Ascending aorta (tissue), 2 donors: Measurements from ENCODE around the gene UBE2QL1. TPM values are rescaled to one million over a fixed set of nuclear protein-coding genes. Genes with fewer than 3 reads are reported as not detected.
A peak's percentile ranks its signal among the peaks of the same experiment; 100 is the strongest.

Source experiments
- DNase-seq, 2 donors: peaks; one replicate each; pipeline ENCODE4 v3.0.0-alpha.2; 2019; ENCODE audit warnings: low spot score in 2 of 2
- H3K27ac ChIP-seq, 2 donors: fragments of 200-600 bp; sonication (generic); one replicate each; pipeline ENCODE4 v1.5.1; 2016 to 2017; ENCODE audit warnings: mild to moderate bottlenecking in 1 of 2
- H3K27me3 ChIP-seq: fragments of 200-600 bp; sonication (generic); one replicate; pipeline ENCODE4 v1.5.1; 2017
- H3K36me3 ChIP-seq, 2 donors: fragments of 200-600 bp; sonication (generic); one replicate each; pipeline ENCODE4 v1.5.1; 2016
- H3K4me1 ChIP-seq, 2 donors: fragments of 200-600 bp; sonication (generic); one replicate each; pipeline ENCODE4 v1.5.1; 2016 to 2017; ENCODE audit warnings: mild to moderate bottlenecking in 1 of 2
- H3K4me3 ChIP-seq, 2 donors: fragments of 200-600 bp; sonication (generic); one replicate each; pipeline ENCODE4 v1.5.1; 2016 to 2017; ENCODE audit warnings: mild to moderate bottlenecking in 1 of 2
- H3K9me3 ChIP-seq, 2 donors: fragments of 200-600 bp; sonication (generic); one replicate each; pipeline ENCODE4 v1.5.1; 2016
- intact Hi-C: fragments of 100-400 bp; cut with DNase I; formaldehyde crosslinking; loops from one replicate; pipeline ENCODE4 v1.15.1; 2023
- total RNA-seq: library from RNA; depleted of rRNA; stranded (reverse); fragments of >200 nt; gene quantifications from one replicate; pipeline ENCODE4 v1.1.0, GENCODE V29; 2016
- TF ChIP-seq, protein P1 (sequence below), 3 experiments: fragments of 200-600 bp in 2 of 3; fragments of 450-650 bp in 1 of 3; sonication (generic) in 2 of 3; IDR thresholded peaks; one replicate each; pipeline ENCODE4 v1.5.1; 2016 to 2019; ENCODE audit warnings: antibody characterized with exemption in 3 of 3, mild to moderate bottlenecking in 1 of 3, moderate library complexity in 1 of 3

Gene UBE2QL1
- total RNA-seq, 1 donor from 2014 or later, result 0.85 TPM

DNA sequence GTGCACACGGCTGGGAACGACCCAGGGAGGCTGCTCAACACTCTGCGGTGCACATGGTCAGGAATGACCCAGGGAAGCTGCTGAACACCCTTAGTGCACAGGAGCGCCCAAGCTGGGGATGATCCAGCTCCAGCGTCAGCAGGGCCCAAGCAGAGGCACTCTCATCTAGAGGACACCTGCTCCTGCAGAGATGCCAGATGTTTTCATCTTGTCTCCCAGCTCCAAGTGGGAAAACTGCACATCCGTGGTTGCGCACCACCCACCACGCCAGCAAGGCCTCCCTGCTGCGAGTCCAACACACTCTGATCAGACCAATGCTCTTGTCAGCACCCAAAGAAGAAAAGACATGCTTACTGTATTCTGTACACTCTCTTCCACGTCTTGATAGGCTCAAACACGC is 34.1 kb downstream of the UBE2QL1 start:
- H3K4me3 ChIP-seq, result no peak overlapping the region
- TF ChIP-seq, protein P1, sequence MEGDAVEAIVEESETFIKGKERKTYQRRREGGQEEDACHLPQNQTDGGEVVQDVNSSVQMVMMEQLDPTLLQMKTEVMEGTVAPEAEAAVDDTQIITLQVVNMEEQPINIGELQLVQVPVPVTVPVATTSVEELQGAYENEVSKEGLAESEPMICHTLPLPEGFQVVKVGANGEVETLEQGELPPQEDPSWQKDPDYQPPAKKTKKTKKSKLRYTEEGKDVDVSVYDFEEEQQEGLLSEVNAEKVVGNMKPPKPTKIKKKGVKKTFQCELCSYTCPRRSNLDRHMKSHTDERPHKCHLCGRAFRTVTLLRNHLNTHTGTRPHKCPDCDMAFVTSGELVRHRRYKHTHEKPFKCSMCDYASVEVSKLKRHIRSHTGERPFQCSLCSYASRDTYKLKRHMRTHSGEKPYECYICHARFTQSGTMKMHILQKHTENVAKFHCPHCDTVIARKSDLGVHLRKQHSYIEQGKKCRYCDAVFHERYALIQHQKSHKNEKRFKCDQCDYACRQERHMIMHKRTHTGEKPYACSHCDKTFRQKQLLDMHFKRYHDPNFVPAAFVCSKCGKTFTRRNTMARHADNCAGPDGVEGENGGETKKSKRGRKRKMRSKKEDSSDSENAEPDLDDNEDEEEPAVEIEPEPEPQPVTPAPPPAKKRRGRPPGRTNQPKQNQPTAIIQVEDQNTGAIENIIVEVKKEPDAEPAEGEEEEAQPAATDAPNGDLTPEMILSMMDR (IDR thresholded peaks at IDR 0.05), result no peak
- intact Hi-C loops, result no loop called here
- H3K27ac ChIP-seq, result no peak overlapping the region
- H3K9me3 ChIP-seq, result no peaks in the 10 kb centered on the region
- H3K4me1 ChIP-seq, result peaks cover 0 to 6% of the 10 kb centered on the region in 2 donors
- DNase-seq, result no peak
- no peaks in the 10 kb centered on the region for H3K27me3 ChIP-seq
- H3K36me3 ChIP-seq, result no peaks in the 10 kb centered on the region

DNA sequence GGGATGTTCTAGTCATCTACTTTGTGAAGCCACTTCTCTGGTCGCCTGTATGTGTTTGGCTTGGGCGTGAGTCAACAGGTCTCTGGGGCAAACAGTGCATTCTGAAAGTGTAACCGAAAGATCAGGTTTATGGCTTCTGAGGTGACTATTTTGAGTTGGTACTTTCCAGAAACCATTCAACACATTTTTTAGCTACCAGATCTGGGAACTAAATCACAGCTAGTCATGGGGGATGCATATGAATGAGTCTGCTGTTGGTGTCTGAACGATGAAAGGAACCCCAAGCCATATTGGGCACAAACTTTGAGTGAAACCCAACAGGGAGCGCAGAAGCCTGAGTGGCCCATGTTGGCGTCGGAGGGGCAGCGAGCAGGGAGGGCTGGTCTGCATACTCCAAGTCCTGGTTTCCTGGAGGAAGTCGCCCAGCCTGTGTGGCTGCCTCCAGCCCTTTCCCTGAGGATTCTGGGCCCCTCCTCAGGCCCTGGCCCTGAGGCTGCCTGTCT is 35.3 kb downstream of the UBE2QL1 start:
- Histone ChIP-seq H3K9me3 (no peaks in the 10 kb centered on the region), H3K27ac (no peak overlapping the region), H3K27me3 (no peaks in the 10 kb centered on the region), H3K4me1 (peaks cover 0 to 6% of the 10 kb centered on the region in 2 donors), H3K36me3 (no peaks in the 10 kb centered on the region), H3K4me3 (no peak overlapping the region)
- TF ChIP-seq, protein P1 (IDR thresholded peaks at IDR 0.05), result no peak
- no peak for DNase-seq
- intact Hi-C loops, result no loop called here

DNA sequence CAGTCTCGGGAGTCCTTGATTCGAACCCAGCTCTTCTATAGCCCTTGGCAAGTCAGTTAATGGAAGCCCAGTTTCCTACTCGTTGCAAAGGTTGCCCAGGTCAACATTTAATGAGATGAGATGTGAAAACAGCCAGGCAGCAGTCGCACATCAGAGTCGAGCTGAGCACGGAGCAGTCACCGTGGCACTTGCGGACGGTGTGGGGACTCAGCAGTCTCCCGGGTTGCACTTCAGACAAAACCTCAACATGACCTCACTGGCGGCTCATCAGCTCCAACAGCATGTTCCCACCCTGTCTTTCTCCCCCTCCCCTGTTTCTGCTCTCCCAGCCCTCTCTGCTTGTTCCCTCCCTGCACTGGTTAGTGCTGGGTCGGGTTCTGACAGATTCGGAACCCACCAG is 35.8 kb downstream of the UBE2QL1 start:
- Histone ChIP-seq H3K9me3 (no peaks in the 10 kb centered on the region), H3K4me1 (peaks cover 0 to 6% of the 10 kb centered on the region in 2 donors), H3K36me3 (no peaks in the 10 kb centered on the region), H3K27me3 (no peaks in the 10 kb centered on the region), H3K27ac (no peak overlapping the region), H3K4me3 (no peak overlapping the region)
- TF ChIP-seq, protein P1 (IDR thresholded peaks at IDR 0.05), result no peak
- DNase-seq, result peak in 1 of 2 donors; percentile 45
- intact Hi-C loops, result no loop called here

DNA sequence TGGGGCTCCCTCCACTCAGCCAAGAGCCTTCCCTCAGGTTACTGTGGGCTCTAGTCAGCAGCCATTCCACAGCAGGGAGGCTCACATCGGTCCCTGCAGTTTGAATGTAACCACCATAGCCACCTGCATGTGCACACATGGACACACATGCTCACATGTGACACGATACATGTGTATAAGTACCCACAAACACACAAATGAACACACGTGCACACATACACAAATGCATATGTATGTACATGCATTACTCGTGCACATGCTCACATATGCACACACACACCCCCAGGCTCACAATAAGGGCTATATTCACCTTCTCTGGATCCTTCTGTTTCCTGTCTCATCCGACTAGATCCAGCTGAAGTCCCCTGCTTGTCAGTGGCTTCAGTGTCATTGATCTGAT is 36.2 kb downstream of the UBE2QL1 start:
- no peak overlapping the region for H3K4me3 ChIP-seq
- intact Hi-C loops, result no loop called here
- TF ChIP-seq, protein P1 (IDR thresholded peaks at IDR 0.05), result no peak

DNA sequence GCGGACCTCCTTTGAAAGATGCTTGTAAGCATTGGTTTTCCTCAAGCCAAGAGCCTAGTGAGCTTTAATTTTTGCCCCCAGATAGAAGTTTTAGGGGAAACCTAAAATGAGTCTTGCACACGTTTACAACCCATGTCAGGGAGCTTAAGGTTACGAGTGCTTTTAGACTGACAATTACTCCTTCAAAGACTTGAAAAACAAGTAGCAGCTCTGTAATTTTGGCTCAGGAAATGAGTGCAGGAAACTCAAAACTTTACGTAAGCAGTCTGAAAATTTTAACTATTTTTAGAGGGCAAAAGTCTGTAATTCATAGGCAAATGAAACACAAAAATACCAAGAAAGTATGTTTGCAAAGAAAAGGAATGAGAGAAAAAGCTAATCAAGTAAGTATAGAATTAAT is 36.8 kb downstream of the UBE2QL1 start:
- intact Hi-C loops, result no loop called here
- no peak for DNase-seq
- no peaks in the 10 kb centered on the region for H3K9me3 ChIP-seq
- H3K36me3 ChIP-seq, result no peaks in the 10 kb centered on the region
- H3K4me3 ChIP-seq, result no peak overlapping the region
- H3K27ac ChIP-seq, result no peak overlapping the region
- H3K4me1 ChIP-seq, result peaks cover 0 to 6% of the 10 kb centered on the region in 2 donors
- H3K27me3 ChIP-seq, result no peaks in the 10 kb centered on the region
- TF ChIP-seq, protein P1 (IDR thresholded peaks at IDR 0.05), result no peak

More for the DNA sequence above, 36.2 kb downstream of the UBE2QL1 start:
- no peaks in the 10 kb centered on the region for H3K36me3 ChIP-seq
- H3K9me3 ChIP-seq, result no peaks in the 10 kb centered on the region
- peaks cover 0 to 6% of the 10 kb centered on the region in 2 donors for H3K4me1 ChIP-seq
- no peak overlapping the region for H3K27ac ChIP-seq
- DNase-seq, result peak in 1 of 2 donors; percentile 28
- H3K27me3 ChIP-seq, result no peaks in the 10 kb centered on the region

DNA sequence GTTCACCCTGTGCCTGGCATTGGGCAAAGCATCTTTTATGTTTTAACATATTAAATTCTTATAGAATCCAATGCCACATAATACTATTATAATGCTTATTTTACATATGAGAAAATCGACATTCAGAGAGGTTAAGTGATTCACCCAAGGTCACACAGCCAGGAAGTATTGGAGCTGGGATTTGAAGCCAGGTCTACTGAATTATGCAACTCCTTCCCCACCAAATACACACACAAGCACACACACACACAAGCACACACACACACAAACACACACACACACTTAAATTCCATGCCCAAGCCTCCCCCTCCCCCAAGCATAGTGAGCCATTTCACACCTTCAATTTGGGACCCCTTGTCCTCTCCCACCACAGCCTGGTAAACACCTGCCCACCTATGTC is 37.4 kb downstream of the UBE2QL1 start:
- Histone ChIP-seq H3K27ac (no peak overlapping the region), H3K9me3 (no peaks in the 10 kb centered on the region), H3K4me1 (peaks cover 0 to 6% of the 10 kb centered on the region in 2 donors), H3K36me3 (no peaks in the 10 kb centered on the region), H3K27me3 (no peaks in the 10 kb centered on the region), H3K4me3 (no peak overlapping the region)
- intact Hi-C loops, result no loop called here
- TF ChIP-seq, protein P1 (IDR thresholded peaks at IDR 0.05), result no peak
- DNase-seq, result no peak
